Spleen (tissue), 11 donors: ENCODE measurements around the gene ATP2C2. TPM values are rescaled to one million over a fixed set of nuclear protein-coding genes. Genes with fewer than 3 reads are reported as not detected.

ENCODE experiments used
- DNase-seq: peaks from one replicate; pipeline ENCODE4 v3.0.0-alpha.2; 2020
- H3K27ac ChIP-seq, 8 donors: fragments of 200-600 bp; sonication (generic) in 7 of 8; 1 replicate in 4 of 8; 2 replicates in 4 of 8; pipeline versions ENCODE4 v1.5.0 to v1.8.0; 2016 to 2021; ENCODE audit warnings: inconsistent platforms in 4 of 8, mild to moderate bottlenecking in 4 of 8, moderate library complexity in 1 of 8
- H3K27me3 ChIP-seq, 7 donors: fragments of 200-600 bp; sonication (generic) in 6 of 7; replicated peaks in 1 of 7; 1 replicate in 4 of 7; 2 replicates in 3 of 7; pipeline versions ENCODE4 v1.5.0 to v1.8.0; 2016 to 2021; ENCODE audit warnings: inconsistent platforms in 3 of 7, mild to moderate bottlenecking in 1 of 7
- H3K36me3 ChIP-seq, 6 donors: fragments of 200-600 bp; sonication (generic) in 5 of 6; 1 replicate in 4 of 6; 2 replicates in 2 of 6; pipeline versions ENCODE4 v1.5.0 to v1.8.0; 2016 to 2021; ENCODE audit warnings: inconsistent platforms in 2 of 6
- H3K4me1 ChIP-seq, 6 donors: fragments of 200-600 bp; sonication (generic) in 5 of 6; 1 replicate in 3 of 6; 2 replicates in 3 of 6; pipeline versions ENCODE4 v1.5.0 to v1.8.0; 2016 to 2021; ENCODE audit warnings: inconsistent platforms in 3 of 6
- H3K4me3 ChIP-seq, 8 donors: fragments of 200-600 bp; sonication (generic) in 7 of 8; 1 replicate in 4 of 8; 2 replicates in 4 of 8; pipeline versions ENCODE4 v1.5.0 to v1.8.0; 2016 to 2021; ENCODE audit warnings: inconsistent platforms in 4 of 8, mild to moderate bottlenecking in 4 of 8, moderate library complexity in 2 of 8
- H3K9me3 ChIP-seq, 8 donors: fragments of 200-600 bp; sonication (generic) in 7 of 8; 1 replicate in 4 of 8; 2 replicates in 4 of 8; pipeline versions ENCODE4 v1.5.0 to v1.8.0; 2016 to 2021; ENCODE audit warnings: inconsistent platforms in 4 of 8
- CTCF ChIP-seq, 11 experiments: fragments of 200-600 bp in 7 of 11; fragments of 450-650 bp in 4 of 11; sonication (generic) in 4 of 11; IDR thresholded peaks in 8 of 11; conservative IDR thresholded peaks in 3 of 11; 1 replicate in 7 of 11; 2 replicates in 4 of 11; pipeline versions ENCODE4 v1.4.0 to v1.8.0; 2016 to 2021; ENCODE audit warnings: antibody characterized with exemption in 11 of 11, inconsistent platforms in 4 of 11, mild to moderate bottlenecking in 1 of 11
- POLR2A ChIP-seq, 3 donors: fragments of 450-650 bp; IDR thresholded peaks; one replicate each; pipeline ENCODE4 v1.5.1; 2017; ENCODE audit warnings: antibody characterized with exemption in 3 of 3, mild to moderate bottlenecking in 1 of 3
- POLR2AphosphoS5 ChIP-seq, 3 donors: sonication (generic); formaldehyde crosslinking; IDR thresholded peaks; one replicate each; pipeline ENCODE4 v1.5.1; 2017; ENCODE audit warnings: antibody characterized with exemption in 3 of 3
- WGBS, 5 donors: extraction: QIAGEN DNeasy Blood & Tissue Kit in 3 of 5; methylation state at CpG; one replicate each; pipeline versions ENCODE4 v1.1.5 to v1.1.7; 2013 to 2018; 5-methylcytosine and 5-hydroxymethylcytosine counted together
- intact Hi-C: fragments of 100-400 bp; cut with DNase I; formaldehyde crosslinking; loops from one replicate; pipeline ENCODE4 v1.15.0; 2023; ENCODE audit warnings: low total_unique reads
- polyA plus RNA-seq, 3 donors: library from polyadenylated mRNA; stranded (reverse); fragments of 200-250 nt; gene quantifications; one replicate each; pipeline ENCODE4 v1.2.1, GENCODE V29; 2013
- total RNA-seq, 7 donors: library from RNA; depleted of rRNA in 3 of 7; stranded (reverse); fragments of >200 nt in 3 of 7; fragmentation: NEBNext Ultra II Directional in 4 of 7; extraction: Animal tissue kit (Norgen Biotek cat#: 25700) in 4 of 7; gene quantifications; one replicate each; pipeline versions ENCODE4 v1.1.0 to v1.2.1, GENCODE V29; 2016 to 2021
- donor health status: healthy with polysubstance abuse.
- donor health status: DM: no; HTN: no; CAD: no; lungs with moderate emphysema.
- donor health status: DM: no; HTN: no; CAD: no.
- donor health status: Bipolar disorder and iron deficiency.
- donor health status: healthy.
- donor health status: DM: no; HTN: no; CAD: no.
- donor health status: DM: yes; HTN: yes; CAD: no.

Gene ATP2C2
- total and polyA plus RNA-seq, 10 donors: 0.09 to 8.1 (median 1.2) TPM

DNA sequence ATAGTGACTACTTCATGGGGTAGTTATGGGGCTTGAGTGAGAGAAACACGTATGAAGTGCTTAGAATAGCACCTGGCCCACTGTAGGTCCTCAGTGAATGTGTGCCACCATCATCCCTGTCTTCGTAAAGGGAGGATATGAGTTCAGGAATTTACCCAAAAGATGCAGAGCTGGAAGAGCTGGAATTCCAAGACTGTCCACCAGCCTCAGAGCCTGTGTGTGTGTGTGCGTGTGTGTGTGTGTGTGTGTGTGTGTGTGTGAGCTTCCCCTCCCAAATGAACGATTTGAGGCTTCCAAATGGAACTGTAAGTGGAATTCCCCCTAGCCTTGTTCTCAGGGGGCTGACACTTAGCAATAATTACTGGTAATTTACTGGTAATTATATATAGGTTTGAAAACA lies 46.4 kb upstream of the ATP2C2 start:
- Histone ChIP-seq H3K27ac (no peak overlapping the region), H3K27me3 (peaks cover 0 to 8% (median 0%) of the 10 kb centered on the region in 7 donors), H3K4me1 (no peaks in the 10 kb centered on the region), H3K4me3 (no peak overlapping the region), H3K36me3 (no peaks in the 10 kb centered on the region), H3K9me3 (peaks cover 0 to 15% (median 14%) of the 10 kb centered on the region in 8 donors)
- no peak for DNase-seq
- 40 to 66% (median 64%) methylated on average over 4 of the region's 4 CpGs for WGBS, 5 donors
- intact Hi-C loops: no loop called here
- TF ChIP-seq POLR2AphosphoS5 (IDR thresholded peaks at IDR 0.05): no peak
- TF ChIP-seq CTCF (IDR thresholded peaks at IDR 0.05 in 8 of 11, conservative IDR thresholded peaks at IDR 0.05 in 3 of 11): no peak
- TF ChIP-seq POLR2A (IDR thresholded peaks at IDR 0.05): no peak

DNA sequence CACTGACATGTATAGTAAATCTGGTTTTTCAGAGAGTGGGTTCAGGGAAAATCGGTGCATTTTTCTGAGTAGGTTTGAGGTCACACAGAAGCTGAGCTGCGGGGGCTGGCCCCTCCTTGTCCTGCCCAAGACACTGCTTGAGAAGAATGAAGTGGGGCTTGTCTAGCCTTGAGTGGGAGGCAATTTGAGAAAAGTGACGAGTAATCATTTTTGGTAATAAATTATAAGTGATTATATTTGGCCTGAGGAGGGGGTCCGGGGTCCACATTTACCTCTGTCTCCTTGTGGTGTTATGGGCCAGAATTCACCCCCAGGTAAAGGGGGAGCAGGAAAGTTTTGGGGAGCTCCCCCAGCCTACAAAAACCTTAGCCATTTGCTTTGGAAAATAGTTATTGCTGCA lies 45.6 kb upstream of the ATP2C2 start:
- Histone ChIP-seq H3K27ac (no peak overlapping the region), H3K9me3 (peaks cover 0 to 9% (median 8%) of the 10 kb centered on the region in 8 donors), H3K4me3 (no peak overlapping the region), H3K27me3 (peaks cover 0 to 8% (median 0%) of the 10 kb centered on the region in 7 donors), H3K36me3 (no peaks in the 10 kb centered on the region), H3K4me1 (no peaks in the 10 kb centered on the region)
- no peak for DNase-seq
- 75 to 86% (median 82%) methylated on average over 4 of the region's 4 CpGs for WGBS, 5 donors
- TF ChIP-seq CTCF (IDR thresholded peaks at IDR 0.05 in 8 of 11, conservative IDR thresholded peaks at IDR 0.05 in 3 of 11) (no peak), POLR2A (IDR thresholded peaks at IDR 0.05) (no peak), POLR2AphosphoS5 (IDR thresholded peaks at IDR 0.05) (no peak)
- intact Hi-C loops: no loop called here

GRCh38 chr16:84323606-84324005 lies 44.7 kb upstream of the ATP2C2 start:
- intact Hi-C loops: no loop called here
- H3K27ac ChIP-seq: peak overlapping the region in 3 of 8 donors; percentile 8 to 35 (median 20)
- TF ChIP-seq POLR2AphosphoS5 (IDR thresholded peaks at IDR 0.05) (no peak), POLR2A (IDR thresholded peaks at IDR 0.05) (no peak), CTCF (IDR thresholded peaks at IDR 0.05 in 8 of 11, conservative IDR thresholded peaks at IDR 0.05 in 3 of 11) (no peak)
- peaks cover 0 to under 1% (median 0%) of the 10 kb centered on the region in 8 donors for H3K9me3 ChIP-seq
- WGBS, 5 donors: 62 to 89% (median 84%) methylated on average over 7 of the region's 7 CpGs
- DNase-seq: no peak
- H3K4me3 ChIP-seq: no peak overlapping the region
- H3K4me1 ChIP-seq: no peaks in the 10 kb centered on the region
- no peaks in the 10 kb centered on the region for H3K36me3 ChIP-seq
- H3K27me3 ChIP-seq: peaks cover 0 to 15% (median 0%) of the 10 kb centered on the region in 7 donors

DNA sequence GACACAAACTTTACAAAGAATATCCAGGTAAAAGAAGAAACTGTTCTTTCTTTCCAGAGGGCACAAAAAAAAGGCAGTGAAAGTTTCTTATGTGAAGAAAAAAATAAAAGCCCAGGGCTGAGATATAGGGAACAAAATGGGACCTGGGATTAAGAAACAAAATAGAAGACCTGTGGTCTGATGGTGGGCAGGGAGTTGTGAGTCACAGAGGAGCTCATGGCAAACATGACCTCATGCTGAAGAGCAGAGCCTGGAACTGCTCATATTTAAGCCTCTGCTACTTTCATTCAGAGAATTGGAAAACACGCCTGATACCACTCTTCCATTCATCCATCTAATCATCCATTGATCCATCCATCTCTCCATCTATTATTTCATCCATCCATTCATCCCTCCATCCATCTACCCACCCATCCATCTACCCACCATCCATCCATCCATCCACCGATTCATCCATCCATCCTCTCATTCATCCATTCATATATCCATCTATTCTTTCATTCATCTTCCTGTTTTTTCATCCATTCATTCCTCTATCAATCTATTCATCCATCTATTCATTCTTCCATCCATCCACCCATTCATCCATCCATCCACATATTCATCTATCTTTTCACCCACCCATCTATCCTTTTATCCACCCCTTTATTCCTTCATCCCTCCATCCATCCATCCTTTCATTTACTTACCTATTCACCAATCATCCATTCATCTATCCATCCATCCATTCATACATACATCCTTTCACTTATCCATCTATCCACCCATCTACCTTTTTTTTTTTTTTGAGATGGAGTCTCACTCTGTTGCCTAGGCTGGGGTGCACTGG lies 43.7 kb upstream of the ATP2C2 start:
- no peak for DNase-seq
- H3K27ac ChIP-seq: no peak overlapping the region
- WGBS, 5 donors: 44 to 50% (median 47%) methylated on average over 2 of the region's 2 CpGs
- intact Hi-C loops: no loop called here
- TF ChIP-seq POLR2A (IDR thresholded peaks at IDR 0.05) (no peak), POLR2AphosphoS5 (IDR thresholded peaks at IDR 0.05) (no peak), CTCF (IDR thresholded peaks at IDR 0.05 in 8 of 11, conservative IDR thresholded peaks at IDR 0.05 in 3 of 11) (no peak)
- H3K27me3 ChIP-seq: peaks cover 0 to 15% (median 0%) of the 10 kb centered on the region in 7 donors
- H3K4me1 ChIP-seq: no peaks in the 10 kb centered on the region
- no peaks in the 10 kb centered on the region for H3K36me3 ChIP-seq
- no peaks in the 10 kb centered on the region for H3K9me3 ChIP-seq
- no peak overlapping the region for H3K4me3 ChIP-seq
